Measurements from ENCODE around the gene GYS1.

DNA sequence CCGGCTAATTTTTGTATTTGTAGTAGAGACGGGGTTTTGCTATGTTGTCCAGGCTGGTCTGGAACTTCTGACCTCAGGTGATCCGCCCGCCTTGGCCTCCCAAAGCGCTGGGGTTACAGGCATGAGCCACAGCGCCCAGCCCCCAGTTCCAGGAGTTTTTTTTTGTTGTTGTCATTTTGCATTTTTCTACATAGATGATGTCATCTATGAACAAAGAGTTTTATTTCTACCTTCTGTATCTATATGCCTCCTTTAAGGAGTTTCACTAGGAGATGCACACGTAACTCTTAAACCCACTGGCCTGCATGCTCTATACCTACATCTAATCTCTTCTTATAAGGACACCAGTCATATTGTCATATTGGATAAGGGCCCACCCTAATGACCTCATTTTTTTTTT is 54.9 kb downstream of the GYS1 start:
- TF ChIP-seq POLR2AphosphoS5 (IDR thresholded peaks at IDR 0.05): no peak
- TF ChIP-seq, protein P1, sequence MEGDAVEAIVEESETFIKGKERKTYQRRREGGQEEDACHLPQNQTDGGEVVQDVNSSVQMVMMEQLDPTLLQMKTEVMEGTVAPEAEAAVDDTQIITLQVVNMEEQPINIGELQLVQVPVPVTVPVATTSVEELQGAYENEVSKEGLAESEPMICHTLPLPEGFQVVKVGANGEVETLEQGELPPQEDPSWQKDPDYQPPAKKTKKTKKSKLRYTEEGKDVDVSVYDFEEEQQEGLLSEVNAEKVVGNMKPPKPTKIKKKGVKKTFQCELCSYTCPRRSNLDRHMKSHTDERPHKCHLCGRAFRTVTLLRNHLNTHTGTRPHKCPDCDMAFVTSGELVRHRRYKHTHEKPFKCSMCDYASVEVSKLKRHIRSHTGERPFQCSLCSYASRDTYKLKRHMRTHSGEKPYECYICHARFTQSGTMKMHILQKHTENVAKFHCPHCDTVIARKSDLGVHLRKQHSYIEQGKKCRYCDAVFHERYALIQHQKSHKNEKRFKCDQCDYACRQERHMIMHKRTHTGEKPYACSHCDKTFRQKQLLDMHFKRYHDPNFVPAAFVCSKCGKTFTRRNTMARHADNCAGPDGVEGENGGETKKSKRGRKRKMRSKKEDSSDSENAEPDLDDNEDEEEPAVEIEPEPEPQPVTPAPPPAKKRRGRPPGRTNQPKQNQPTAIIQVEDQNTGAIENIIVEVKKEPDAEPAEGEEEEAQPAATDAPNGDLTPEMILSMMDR (IDR thresholded peaks at IDR 0.05): no peak
- no peak for TF ChIP-seq EP300 (IDR thresholded peaks at IDR 0.05)

Measured in stomach (tissue), 4 donors.